HG03354 (cell line): ENCODE measurements around the gene RLN3.

Source experiments
- ATAC-seq: cut with Tn5 transposase; IDR thresholded peaks from one replicate; pipeline ENCODE4 v1.9.1; 2021; ENCODE audit warnings: mild to moderate bottlenecking; ENCODE audit not compliant: unreplicated experiment, poor library complexity, severe bottlenecking

RLN3 gene, protein sequence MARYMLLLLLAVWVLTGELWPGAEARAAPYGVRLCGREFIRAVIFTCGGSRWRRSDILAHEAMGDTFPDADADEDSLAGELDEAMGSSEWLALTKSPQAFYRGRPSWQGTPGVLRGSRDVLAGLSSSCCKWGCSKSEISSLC

DNA sequence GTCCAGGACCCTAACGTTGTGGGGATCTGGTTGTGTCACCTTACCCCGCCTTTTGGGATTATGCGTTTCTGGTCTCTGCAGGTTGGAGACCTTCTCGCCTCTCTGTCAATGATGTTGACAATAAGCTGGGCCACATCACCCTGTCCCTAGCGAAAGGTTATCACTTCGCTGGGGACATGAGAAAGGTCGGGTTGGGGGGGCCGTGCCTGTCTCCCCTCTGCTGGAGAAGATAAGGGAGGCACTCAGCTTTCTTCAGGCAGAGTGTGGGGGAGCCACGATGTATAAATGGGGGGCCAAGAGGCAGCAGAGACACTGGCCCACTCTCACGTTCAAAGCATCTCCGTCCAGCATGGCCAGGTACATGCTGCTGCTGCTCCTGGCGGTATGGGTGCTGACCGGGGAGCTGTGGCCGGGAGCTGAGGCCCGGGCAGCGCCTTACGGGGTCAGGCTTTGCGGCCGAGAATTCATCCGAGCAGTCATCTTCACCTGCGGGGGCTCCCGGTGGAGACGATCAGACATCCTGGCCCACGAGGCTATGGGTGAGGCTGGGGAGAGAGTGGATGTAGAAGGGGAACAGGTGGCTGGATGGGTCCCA lies at the start of gene RLN3:
TSS of gene RLN3 (plus strand) at position 293 of the 595 bp plus-strand sequence. CDS start at position 350, 57 bp downstream.
- no peak for ATAC-seq

DNA sequence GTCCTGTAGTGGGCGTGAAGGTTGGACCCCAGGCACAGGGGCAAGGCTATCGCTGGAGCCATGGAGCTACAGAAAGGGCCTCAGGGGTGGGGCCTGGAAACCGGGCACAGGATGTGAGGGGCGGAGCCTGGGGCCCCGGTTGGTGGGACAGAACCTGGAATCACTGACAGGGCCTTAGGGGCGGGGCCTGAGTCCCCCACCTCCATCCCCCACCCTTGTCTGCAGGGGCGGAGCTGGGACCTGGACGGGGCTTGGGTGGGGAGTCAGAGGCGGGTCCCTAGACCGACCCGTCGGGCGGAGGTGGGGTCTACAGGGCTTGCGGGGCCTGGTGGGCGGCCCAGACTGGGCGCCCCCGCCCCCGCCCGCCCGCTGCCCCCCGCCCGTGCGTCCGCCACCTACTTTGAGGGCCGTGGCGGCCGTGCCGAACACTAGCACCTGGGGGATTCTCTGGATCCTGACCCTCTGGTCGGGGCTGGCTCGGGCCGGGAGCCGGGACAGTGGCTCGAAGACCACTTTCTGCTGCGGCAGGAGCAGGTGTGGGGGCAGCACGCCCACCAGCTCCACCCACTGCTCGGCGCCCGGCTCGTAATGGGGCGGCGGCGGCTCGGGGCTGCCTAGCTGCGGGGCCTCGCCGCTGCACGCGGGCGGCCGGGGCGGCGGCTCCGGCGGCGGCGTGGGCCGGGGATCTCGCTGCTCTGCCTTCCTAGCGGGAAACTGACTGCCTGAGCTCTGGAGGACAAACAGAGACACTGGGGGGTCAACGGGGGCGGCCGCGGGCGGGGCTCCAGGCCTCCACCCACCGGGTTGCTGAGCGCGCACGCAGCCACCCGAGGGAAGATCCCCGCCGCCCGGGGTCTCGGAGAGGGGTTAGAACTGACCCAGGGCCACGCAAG lies 49.4 kb upstream of the RLN3 start:
- ATAC-seq = no peak

- ATAC-seq = no peak
Measured at GRCh38 chr19:13979244-13979615, 48.7 kb upstream of the RLN3 start.

DNA sequence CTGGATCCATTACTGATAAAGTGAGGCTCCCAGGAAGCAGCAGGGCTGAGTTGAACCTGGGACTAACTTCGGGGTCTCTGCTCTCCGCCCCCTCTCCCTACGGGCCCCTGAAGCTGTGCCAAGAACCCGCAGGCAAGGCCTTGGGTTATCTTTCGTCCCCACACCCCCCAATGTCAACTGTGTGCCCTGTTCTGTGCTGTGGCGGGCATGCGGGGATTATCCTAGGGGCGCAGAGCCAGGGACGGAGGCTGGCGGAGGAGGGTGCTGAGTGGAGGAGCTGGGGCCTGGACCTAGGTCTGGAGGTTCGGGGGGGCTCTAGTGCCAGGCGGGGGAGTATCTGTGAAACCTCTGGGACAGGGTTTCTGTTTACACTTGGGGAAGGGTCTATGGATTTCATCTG lies 48.3 kb upstream of the RLN3 start:
- no peak for ATAC-seq

GRCh38 chr19:13980340-13980739 lies 47.6 kb upstream of the RLN3 start:
- ATAC-seq = no peak

DNA sequence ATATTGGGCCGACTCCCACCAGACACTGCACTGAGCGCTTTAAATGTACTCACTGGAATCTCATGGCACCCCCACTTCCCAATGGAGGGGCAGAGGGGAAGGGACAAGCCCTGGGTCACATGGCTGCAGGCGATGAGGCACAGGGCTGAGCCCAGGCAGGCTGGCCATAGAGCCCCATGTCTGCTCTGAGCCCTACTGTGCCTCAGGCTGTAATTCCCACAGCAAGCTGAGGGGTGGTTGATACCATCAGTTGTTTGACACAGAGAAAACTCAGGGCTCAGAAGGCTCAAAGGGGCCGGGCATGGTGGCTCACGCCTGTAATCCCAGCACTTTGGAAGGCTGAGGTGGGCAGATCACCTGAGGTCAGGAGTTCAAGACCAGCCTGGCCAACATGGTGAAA lies 46.9 kb upstream of the RLN3 start:
- ATAC-seq = no peak

DNA sequence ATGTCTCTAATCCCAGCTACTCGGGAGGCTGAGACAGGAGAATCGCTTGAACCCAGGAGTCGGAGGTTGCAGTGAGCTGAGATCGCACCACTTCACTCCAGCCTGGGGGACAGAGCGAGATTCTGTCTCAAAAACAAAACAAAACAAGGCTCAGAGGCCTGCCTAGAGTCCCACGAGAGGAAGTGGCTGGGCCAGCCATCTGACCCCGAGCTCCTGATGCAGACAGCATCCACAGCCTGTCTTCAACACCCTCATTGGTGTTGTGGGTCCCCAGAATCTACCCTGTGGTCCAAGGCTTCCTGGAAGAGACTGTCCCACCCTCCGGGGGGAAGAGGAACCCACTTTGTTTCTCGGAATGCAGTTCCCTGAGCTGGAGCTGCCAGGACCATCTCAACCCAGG lies 46.5 kb upstream of the RLN3 start:
- no peak for ATAC-seq

- ATAC-seq = no peak
Measured at GRCh38 chr19:13981988-13982501, 45.9 kb upstream of the RLN3 start.

GRCh38 chr19:13982773-13983172 lies 45.2 kb upstream of the RLN3 start:
- ATAC-seq = no peak

- no peak for ATAC-seq
Measured at GRCh38 chr19:13983213-13983889, 44.6 kb upstream of the RLN3 start.

DNA sequence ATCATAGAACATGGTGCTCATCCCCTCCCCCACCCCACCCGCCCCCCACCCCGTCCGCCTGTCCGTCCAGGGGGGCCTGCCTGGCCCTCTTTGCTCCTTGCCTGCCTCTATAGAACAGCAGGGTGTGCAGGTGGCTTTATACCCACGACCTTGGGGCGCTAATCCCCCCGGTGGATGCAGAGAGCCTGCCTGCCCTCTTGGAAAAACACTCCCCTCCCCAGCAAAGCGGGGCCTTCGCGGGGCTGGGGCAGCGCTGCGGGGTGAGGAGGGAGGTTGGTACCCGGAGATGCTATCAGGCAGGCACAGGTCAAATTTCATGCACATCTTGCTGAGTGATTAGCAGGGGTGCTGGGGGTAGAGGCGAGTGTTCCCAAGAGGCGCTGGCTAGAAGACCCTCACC lies 43.8 kb upstream of the RLN3 start:
- no peak for ATAC-seq

DNA sequence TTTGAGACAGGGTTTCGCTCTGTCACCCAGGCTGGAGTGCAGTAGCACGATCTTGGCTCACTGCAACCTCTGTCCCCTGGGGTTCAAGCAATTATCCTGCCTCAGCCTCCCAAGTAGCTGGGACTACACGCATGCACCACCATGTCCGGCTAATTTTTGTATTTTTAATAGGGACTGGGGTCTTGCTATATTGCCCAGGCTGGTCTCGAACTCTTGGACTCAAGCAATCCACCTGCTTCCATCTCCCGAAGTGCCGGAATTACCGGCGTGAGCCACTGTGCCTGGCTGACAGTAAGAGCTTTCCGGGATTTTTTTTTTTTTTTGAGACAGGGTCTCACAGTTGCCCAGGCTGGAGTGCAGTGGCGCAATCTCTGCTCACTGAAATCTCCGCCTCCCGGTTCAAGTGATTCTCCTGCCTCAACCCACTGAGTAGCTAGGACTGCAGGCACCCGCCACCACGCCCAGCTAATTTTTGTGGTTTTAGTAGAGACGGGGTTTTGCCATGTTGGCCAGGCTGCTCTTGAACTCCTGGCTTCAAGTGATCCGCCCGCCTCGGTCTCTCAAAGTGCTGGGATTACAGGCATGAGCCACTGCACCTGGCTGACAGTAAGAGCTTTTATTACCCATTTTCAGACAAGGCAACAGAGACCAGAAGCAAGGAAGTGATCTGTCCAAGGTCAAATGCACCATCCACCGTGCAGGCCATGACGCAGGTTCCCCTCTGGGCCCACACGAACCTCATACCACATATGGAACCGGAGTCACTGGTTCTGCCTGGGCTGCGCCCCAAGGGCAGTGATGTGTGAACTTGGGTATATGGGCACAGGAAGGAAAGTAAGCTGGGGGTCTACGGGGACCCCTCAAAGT lies 42.8 kb upstream of the RLN3 start:
- ATAC-seq = no peak

- no peak for ATAC-seq
Measured at GRCh38 chr19:13985771-13986347, 42.1 kb upstream of the RLN3 start.

DNA sequence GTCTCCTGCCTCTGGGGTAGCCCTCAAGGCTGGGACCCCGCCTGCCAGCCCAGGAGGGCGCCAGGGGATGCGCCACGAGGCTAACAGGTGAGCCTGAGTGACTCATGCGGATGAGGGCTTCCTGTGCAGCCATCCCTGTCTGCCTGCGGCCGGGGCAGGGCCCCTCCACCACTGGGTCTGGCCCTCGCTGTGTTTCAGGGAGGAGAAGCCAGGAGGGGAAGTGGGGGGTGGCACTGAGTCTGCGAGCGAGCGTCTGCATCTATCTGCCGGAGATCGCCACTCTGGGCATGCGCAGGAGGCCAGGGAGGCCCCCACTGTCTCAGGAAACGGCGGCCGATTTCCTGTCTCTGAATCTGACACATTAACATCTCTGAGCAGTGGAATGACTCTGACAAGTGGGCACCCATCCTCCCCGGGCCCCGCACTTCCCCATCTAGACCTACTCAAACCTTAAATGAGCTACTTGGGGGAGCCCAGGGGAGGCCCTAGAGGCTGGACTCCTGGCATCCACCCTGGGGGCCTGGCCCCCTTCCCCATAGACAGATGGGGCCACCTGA lies 41.5 kb upstream of the RLN3 start:
- ATAC-seq = peak; percentile 84

GRCh38 chr19:13987101-13987890 lies 40.7 kb upstream of the RLN3 start:
- peak; percentile 4 for ATAC-seq

GRCh38 chr19:13989487-13989886 lies 38.5 kb upstream of the RLN3 start:
- no peak for ATAC-seq

- no peak for ATAC-seq
Measured at GRCh38 chr19:13990085-13990484, 37.9 kb upstream of the RLN3 start.

DNA sequence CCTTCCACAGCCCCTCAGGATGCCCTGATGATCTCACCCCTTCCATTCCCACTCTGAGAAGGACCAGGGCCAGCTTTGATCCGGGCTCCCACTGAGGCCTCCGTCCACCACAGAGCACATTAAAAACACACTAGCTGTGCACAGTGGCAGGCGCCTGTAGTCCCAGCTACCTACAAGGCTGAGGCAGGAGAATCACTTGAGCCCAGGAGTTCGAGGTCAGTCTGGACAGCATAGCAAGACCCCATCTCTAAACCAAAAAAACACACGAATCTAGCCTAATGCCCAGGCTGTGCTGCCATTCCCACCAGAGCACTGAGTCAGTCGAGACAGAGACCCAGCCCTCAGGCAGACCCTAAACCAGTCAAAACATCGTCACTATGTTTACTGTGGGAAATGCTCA lies 35.9 kb upstream of the RLN3 start:
- ATAC-seq = no peak
